HG03521 (cell line): ENCODE data around the gene NCF2.

ENCODE experiments used
- ATAC-seq: cut with Tn5 transposase; IDR thresholded peaks from one replicate; pipeline ENCODE4 v1.9.1; 2021; ENCODE audit warnings: mild to moderate bottlenecking, moderate library complexity; ENCODE audit not compliant: unreplicated experiment

The NCF2 gene

DNA sequence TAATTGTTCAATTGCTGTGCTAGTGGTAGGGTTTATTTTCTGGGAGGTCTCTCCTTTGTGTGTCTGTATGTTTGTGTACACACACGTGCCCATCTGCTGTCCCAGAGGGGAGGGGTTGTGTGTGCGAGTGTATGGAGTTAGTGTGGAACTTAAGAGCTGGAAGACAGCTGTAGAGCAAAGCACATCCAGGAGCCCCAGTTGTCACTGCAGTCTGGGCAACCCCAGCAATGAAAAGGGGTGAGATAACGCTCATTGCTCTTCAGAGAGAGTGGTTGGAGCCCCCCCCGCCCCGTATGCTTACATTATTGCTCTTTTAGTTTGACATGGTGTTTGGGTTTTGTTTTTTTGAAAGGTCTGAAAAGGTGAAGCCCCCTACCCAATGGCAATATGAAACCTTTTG, 36.9 kb downstream of the NCF2 start:
- no peak for ATAC-seq

DNA sequence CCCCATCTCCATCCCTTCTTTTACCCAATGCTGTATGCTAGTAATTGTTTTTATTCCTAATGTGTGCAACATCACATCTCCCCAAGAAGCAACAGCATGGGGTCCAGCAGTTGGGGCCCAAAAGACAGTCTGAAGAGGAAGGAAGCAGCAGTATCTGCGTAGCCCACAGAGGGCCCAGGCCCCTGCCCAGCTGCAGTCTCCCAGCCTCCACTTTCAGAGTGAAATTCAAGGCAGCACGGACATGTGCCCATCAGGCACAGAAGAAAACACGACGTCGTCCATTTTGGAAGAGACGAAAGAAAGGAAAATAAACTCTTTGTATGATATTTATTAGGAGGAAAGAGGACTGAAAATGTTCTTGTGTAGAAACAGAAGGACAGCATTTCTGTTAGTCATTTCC, 37.4 kb downstream of the NCF2 start:
- ATAC-seq, result no peak

DNA sequence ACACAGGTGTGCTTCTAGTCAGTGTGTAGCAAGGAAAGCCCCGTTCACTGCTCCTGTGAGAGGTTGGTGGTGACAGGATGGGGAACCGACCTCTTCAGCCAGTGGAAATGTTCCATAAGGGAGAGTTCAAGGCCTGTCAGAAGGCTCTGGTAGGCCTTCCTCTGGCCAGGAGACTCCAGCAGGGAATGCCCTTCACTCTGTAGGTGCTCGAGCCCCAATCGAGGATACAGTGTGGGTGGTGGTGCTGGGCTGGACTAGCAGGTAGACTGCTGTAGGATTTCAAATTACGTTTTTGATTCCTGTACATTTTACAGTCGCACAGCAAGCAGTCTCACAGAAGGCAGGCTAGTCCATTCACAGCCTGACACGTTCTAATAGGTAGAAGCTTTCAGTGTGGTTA, 37.8 kb downstream of the NCF2 start:
- no peak for ATAC-seq

DNA sequence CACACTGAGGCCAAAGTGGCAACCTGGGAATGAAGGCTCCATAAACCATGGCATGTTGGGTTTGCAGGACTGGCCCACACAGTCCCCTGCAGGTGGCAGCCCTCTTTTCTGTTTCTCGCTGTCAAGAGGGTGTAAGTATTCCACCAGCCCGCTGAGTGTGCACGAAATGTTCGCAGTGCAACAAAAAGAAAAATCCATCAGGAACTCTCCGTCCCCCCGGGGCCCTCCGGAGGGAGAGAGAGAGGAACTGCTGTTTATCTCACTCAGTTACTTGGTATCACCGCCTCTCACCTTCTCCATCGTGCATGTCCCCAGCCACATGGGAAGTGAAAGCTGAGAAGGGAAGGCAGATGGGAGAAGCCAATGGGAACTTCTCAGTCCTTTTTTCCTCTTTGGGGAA, 38.3 kb downstream of the NCF2 start:
- ATAC-seq, result no peak

DNA sequence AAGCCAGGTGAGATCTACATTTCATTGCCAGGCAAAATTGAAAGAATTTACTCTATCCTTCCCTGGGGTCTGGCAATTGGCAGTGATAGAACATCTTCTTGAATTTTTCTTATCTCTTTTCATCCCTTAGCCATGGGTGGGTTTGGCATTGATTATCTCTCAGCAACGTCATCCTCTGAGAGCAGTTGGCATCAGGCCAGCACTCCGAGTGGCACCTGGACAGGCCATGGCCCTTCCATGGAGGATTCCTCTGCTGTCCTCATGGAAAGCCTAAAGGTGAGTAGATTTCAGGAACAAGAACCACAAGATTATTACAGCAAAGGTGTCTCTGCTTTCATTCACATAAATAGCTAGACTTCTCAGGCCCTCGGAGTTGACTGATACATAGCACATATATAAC, 39.3 kb downstream of the NCF2 start:
- no peak for ATAC-seq

DNA sequence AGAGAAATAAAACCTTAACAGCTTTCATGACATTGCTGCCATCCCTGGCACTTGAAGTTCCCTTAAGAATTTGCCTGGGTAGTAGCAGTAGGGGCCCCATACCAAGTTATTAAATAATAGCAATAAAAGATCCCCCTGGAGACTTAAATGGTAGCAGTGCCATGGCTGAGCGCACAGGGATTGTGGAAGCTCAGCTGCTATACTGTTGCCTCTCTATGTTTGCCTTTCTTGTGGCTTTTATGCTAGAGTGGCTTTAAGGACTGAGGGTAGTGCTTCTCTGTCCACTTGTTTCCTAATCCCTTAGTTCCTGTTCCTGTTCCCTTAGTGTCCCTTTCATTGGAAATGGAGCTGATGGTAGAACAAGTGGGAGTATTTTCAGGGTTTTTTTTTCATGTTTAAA, 42.1 kb downstream of the NCF2 start:
- no peak for ATAC-seq

DNA sequence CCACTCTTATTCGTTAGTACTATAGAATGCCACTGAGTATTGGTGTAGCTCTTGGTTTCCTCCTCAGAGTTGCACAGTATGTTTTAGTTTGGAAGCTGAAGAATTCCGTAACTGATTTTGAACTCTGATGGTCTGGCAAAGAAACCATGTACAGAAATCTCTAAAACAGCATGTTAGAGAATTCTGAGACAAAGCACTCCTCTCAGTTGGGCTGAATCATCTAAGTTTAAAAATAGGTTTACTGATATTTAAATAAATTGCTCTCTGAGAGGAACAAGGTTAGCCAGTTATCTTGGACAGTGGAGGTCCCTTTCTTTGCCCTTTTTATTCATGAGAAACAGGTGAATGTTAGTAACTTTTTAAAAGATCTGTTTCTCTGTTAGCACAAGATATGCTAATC, 43.8 kb downstream of the NCF2 start:
- no peak for ATAC-seq

DNA sequence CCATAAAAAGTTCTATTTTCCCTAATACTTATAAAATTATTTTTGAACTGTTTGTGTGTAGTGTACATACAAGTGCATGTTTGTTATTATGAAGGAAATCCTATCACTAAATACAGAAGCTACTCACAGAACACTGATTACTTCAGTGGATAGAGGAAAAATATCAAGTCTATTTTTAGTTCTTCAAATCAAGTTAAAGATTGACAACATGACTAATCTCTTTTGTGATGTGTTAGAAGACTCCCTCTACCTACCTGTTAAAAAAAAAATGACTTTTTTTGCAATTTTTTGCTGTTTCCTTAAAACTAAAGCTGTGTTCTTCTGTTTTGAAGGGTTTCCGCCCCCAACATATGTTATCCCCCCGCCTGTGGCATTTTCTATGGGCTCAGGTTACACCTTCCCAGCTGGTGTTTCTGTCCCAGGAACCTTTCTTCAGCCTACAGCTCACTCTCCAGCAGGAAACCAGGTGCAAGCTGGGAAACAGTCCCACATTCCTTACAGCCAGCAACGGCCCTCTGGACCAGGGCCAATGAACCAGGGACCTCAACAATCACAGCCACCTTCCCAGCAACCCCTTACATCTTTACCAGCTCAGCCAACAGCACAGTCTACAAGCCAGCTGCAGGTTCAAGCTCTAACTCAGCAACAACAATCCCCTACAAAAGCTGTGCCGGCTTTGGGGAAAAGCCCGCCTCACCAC, 45.5 kb downstream of the NCF2 start:
- no peak for ATAC-seq

DNA sequence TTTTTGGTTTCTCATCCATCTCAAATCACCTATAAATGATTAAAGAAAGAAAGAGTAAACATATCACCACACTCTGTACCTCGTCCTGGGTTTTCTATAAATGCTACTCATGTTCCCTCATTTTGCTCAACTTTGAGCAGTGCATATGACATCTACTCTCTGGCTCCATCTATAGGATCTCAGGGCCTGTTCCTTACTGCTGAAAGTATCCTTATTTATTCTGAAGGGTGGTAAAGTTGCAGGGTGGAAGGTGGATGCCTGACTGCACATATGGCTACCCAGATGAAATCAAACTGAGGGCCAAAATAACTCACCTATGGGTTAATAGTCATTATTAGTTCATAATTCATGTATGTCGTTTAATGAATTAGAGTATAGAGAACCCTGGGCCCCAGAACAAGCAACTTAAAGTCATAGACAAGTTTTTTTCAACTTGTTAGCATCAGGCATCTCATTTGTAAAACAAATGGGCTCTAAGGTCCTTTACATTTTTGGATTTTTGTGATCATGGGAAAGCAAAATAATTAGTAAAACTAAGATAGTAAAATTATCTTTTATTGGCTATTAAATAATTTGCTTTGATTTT, 46.5 kb downstream of the NCF2 start:
- ATAC-seq, result no peak

DNA sequence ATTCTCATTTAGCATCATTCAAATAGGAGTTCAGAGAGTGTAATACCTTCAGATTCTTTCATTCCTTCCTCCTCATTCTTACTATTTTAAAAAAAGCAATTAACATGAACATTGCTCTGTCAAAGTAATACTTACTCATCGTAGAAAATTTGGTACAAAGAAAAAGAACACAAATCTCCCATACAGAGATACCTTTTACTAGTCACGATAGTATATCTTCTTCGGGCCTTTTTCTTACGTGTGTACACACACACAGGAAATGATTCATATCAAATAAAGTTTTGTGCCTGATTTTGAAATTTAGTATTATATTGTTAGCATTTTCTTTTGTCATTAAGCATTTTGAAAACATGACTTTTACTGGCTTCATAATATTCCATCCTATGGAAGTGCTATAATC, 52.9 kb downstream of the NCF2 start:
- no peak for ATAC-seq

DNA sequence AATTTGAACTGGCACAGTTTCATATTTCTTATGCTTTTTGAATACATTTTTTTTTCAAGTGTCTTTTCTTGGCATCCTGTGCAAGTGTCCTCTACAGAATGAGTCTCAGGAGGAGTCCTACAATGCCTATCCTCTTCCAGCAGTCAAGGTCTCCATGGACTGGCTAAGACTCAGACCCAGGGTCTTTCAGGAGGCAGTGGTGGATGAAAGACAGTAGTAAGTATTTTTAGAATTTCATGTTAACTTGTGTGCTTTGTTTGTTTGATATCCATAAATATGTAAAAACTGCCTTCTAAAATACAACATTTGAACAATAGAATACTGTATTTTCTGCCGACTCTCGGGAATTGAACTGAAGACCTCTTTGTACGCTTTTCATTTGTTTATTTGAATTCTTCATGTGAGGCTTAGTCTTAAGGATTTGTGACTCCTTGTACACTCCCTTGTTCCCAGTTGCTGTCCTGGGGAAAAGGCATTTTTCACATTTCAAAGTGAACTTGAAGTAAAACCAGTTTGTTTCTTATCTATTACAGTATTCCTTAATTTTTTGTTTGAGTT, 56.6 kb downstream of the NCF2 start:
- no peak for ATAC-seq

DNA sequence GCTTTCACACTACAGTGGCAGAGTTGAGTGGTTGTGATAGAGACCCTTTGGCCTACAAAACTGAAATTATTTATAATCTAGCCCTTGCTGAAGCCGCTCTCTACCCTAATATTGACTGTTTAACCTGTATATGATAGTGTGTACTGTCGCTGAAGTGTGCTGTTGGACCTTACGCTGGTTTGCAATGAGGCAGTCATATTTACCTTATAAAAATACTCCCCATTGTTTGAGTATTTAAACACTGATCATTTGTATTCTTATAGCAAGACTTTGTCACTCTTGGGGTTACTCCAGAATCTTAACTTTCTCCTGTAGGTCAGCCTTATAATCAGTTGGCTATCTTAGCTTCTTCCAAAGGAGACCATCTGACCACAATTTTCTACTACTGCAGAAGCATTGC, 61.7 kb downstream of the NCF2 start:
- ATAC-seq, result no peak

DNA sequence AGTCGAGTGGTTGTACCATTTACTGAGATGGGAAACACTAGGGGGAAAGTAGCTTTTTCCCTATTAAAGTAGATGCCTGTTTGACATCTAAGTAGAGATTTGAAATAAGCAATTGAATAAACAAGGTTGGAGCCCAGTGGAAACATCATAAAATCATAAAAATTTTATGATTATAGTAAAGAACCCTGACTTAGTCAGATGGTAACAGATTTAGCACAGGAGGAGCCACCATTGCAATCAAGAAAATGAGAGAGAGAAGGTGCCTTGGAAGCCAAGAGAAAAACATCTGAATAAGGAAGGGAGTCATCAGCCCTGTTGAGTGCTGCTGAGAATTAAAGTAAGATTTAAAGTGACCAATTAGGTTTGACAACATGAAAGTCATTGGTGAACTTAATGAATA, 68.2 kb downstream of the NCF2 start:
- ATAC-seq, result no peak

DNA sequence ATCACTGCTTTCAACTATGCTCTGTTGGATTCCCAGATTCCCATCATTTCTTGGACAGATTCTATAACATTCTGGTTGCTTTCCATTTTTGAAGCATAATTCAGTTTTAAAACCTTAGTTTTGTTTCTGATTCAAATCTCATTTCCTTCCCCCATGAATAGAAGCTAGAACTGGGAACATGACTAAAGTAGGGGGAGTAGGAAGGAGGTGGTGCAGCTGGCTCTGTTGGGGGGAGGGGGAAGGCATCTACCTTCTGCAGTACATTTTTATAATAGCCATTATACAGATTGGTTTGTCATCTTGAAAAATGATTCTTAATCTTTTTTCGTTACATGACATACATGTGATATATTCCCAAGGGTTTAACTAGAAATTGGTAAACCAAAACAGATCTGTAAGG, 69.9 kb downstream of the NCF2 start:
- ATAC-seq, result no peak

DNA sequence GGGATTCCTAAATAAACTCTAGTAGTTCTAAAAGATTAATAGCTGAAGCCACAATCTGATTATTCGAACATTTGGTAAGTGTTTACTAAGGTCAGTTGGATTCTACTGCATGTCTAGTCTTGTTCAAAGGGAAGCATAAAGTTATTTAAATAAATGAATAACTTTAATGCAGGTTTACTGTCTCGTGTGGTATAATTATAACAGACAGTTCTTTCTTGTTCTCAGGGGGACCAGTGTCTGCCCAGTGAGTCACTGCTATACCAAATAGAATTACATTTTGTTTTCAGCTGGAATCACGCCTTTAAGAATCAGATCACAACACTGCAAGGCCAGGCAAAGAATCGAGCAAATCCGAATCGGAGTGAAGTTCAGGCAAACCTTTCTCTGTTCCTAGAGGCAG, 72.9 kb downstream of the NCF2 start:
- no peak for ATAC-seq

DNA sequence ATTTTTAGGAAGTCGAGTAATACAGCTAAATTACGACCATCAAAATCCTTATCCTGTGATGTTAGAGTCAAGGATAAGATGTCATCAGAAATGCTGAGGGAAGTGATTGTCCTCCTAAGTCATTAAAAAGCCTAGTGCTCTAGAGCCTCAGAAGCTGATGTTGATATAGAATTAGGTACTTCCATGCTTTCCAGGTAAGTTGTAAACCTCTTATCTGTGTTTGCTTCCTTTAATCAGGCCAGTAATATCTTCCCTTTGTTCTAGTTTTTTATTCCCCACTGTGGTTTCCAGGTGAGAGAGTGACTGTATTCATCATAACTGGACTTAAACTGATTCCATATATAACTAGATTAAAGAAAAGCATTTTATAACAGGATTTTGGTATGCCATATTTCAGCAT, 73.5 kb downstream of the NCF2 start:
- no peak for ATAC-seq

DNA sequence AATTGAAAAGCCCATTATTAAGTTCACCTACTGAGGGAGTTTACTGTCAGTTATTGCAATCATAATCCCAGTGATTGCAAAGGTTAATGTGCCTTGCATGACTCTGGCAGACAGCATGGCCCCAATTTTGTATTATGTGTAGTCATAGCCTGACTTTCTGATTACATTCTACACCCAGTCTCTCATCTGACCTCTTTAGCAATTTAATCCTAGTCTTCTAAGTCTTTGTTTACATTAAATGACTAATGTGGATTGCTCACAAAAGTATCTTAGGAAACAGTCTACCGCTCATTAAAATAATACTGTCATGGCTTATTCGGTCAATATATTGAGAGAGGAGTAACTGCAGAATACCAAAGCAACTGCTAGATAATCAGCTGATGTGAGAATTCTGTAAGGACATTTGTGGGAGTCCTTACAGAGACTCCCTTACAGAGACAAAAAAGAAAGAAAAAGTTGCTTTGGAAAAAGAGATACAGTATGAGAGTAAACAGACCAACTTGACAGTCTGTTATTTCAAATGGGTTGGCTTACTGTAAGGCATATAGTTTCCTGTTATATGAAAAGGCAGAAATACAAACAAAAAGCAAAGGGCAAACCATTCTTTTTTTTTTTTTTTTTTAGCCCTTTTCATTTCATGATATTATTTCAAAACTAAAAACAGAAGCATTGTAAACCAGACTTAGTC, 75.1 kb downstream of the NCF2 start:
- ATAC-seq, result no peak

DNA sequence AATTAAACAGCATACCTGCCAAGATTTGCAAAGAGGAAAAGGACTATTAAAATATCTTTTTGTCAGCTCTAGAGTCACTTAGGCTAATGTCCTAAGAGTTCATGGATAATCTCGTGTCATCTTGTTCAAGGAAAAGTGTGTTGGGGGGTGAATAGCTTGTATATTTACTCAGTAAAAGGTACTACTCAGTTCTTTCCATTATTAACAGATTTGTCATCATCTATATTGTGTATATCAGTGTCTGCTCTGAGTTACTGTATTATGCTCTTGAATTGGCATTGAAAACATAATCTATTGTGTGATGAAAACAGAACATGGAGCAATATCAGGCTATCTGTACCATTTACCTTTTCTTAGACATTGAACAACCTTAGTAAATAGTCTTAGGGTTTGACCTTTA, 76.0 kb downstream of the NCF2 start:
- ATAC-seq, result no peak

DNA sequence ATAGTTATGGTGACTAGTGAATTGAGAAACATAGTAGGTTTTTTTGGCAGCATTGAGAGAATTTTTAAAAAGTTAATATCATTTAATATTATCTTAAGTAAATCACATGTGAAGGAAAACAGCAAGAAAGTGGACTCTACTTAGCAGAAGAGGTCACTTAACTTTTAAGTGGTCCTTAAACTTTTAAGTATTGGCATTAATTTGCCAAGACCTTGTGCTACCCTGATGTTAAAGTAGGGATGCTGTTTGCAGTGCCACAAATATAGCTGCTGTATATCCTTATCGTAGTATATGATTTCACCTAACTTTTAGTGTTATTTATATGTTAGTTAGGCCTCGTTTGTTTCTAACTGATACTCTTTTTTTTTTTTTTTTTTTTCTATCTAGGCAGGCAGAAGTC, 77.8 kb downstream of the NCF2 start:
- ATAC-seq, result no peak

DNA sequence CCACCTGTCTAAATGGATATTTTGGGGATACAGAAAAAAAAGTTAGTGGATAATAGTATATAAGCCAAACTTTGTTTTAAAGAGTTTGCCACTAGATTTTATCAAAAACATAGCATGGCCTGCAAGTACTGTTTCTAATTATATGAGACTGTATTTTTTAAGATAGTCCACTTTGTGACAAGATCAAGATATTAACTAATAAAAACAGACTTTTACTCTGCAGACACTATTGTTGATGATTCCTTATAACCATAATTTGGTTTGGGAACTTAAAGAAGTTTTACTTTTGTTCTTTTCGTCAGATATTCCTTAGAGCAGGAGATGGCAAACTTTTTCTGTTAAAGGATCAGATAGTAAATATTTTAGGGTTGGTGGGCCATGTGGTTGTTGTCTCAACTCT, 81.6 kb downstream of the NCF2 start:
- no peak for ATAC-seq

DNA sequence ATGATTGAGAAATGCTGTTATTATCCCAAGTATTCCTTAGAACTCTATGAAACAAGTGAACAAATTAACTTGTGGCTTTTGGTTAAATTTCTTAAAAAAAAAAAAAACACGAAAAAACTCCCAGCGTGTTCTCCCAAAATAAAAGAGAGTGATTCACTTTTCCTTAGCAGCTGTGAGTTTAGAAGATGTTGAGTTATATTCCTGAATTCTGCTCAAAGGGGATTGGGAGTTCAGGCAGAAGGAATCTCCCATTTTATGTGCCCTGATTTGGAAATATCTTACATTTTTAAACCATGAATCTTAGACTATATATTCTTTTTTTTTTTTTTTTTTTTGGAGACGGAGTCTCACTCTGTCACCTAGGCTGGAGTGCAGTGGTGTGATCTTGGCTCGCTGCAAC, 83.7 kb downstream of the NCF2 start:
- ATAC-seq, result no peak
